ENCODE data around the gene ZNF580.
A peak's percentile ranks its signal among the peaks of the same experiment; 100 is the strongest.

The ZNF580 gene

DNA sequence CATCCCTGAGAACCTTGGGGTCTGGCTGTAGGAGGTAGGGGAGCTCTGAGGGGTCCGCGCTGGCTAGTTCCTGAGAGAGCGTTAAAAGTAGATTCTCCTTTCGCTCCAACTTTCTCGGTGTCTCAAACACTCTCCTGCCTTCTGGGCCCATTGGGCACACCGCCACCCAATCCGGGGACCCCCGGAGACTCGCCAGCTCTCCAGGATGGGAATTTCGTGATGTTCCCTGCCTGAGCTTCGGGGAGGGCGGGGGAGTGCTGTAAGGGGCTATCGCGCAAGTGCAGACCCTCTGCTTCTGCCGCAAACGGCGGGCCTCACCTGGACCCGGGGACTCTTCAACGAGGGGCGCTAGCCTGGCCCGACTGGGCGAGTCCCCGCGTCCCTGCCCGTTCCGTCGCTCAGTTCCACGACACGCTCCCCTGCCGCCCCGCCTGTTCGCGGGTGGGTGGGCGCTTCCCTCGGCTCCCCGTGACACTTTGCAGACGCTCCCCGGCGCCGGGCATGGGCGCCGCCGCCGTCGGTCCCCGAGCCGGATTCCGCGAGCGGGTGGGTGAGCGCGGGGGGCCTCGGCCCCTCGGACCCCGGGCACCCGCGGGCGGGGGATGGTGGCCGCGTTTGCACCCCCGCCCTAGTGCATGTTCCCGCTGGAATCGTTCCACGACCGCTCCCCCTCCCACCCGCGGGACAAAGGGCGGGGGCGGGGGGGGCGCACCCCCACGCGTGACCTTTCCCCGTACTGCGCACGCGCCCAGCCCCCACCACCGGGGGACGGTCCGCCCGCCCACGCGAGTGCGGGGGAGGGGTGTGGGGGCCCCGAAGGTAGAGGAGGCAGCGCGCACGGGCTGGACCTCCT is 7.2 kb downstream of the ZNF580 start, which contains the start of gene CCDC106:
CCDC106 (plus strand) TSS at position 481 of the 853 bp plus-strand sequence. CDS start 835 bp downstream, outside the sequence.
- DNase-seq, result peak in 1 of 2 experiments; percentile 35

DNA sequence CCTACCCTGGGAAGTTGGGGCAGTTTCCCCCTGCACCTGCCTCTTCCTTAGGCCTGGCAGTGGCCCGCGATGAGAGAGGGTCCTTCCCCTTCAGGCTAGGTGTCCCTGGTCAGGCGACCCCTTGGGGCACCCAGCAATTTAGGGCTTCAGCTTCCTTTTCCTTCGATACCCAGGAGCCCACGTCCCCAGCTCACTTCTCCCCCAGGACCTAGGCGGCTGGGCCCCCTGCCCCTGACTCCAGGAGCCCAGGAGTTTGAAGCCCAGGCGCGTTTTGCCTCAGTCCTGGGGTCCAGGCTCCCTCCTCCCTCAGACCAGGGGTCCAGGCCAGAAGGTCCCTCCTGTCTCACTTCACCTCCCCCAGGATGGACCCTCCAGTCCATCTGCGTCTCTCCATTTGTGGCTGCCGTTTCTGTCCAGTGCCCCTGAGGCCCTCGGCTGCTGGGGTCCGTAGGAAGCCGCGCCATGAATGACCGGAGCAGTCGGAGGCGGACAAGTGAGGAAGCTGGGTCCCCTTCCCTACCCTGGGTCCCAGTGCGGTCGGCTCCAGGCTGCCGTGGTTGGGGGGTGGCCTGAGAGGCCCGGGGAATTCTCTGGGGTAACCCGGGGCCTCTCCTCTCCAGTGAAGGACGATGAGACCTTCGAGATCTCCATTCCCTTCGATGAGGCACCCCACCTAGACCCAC is 7.9 kb downstream of the ZNF580 start:
- DNase-seq, result no peak

DNA sequence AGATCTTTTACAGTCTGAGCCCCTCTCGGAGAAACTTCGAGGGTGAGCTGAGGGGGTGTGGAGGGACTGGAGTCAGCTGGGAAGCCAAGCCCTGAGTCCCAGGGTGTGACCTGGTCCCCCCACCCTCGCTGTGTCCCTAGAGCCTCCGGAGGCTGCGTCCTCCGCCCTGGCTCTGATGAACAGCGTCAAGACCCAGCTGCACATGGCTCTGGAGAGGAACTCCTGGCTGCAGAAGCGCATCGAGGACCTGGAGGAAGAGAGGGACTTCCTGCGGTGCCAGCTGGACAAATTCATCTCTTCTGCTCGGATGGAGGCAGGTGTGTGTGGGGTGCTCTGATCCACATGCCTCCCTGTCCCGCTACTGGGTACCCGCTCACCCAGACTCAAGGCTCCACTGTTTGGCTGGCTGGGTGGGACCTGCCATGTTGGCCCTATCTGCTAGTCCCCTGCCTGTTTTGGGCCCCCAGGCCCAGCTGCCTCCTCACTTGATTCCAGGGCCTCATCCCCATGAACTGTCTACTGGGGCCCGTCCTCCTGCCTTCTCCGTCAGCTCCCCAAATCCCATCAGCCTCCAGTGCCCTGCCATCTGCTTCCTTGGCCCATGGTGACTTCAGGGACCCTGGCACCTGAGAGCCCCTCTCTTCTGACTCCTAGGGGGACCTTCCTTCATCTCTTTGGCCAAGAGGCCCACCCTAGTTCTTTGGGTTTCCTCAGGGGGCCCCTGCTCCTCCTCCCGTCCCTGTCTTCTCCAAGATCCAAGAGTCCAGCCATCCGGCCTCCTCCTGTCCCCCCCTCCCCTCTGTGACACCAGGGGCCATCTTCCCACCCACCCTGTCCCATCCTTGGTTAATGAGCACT is 8.7 kb downstream of the ZNF580 start:
- DNase-seq, result no peak

DNA sequence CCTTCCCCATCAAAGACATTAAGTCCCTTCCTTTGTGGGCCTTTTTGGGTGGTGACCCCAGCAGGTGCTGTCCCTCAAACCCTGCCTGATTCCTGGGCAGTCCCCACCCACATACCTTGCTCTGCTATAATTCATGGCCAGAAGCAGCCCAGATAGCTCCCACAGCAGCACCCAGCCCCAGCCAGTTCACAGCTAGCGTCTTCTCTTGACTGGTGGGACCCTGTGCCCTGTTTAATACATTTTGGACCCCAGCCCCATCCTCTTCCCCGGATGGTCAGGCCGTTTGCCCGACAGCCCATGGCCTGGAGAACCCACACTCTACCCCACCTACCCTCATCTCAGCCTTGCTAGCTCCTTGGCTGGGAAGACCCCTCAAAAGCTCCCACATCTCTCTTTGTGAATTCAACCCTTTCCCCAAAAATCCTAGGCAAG is 9.3 kb downstream of the ZNF580 start:
- DNase-seq, result no peak

DNA sequence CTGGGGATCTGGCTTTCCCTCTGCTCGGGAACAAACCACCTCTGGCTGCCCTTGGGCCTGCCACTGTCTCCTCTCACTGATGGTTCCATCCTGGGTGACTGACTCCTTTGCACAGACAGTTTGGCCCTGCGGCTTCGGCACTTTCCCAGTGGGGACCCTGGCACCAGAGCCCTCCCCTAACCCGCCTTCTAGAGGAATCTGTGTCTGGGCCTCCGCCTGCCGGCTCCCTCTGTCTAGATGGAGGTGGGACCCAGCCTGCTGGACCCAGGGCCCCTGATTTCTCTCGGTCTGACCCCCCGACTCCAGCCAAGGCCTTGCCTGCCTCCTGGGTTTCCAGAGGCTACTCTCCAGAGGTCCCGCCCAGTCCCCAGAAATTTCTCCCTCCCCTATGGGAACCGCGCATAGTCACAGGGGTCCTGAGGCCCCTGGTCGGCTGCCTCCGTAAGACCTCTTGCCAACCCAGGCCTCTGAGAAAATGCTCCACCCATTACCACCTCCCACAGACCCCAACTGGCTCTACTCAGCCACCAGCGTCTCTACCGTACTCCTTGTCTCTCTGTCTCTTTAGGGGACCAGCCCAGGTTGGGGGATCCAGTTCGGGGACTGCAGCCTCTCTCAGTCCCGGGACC is 9.9 kb downstream of the ZNF580 start:
- DNase-seq, result no peak

DNA sequence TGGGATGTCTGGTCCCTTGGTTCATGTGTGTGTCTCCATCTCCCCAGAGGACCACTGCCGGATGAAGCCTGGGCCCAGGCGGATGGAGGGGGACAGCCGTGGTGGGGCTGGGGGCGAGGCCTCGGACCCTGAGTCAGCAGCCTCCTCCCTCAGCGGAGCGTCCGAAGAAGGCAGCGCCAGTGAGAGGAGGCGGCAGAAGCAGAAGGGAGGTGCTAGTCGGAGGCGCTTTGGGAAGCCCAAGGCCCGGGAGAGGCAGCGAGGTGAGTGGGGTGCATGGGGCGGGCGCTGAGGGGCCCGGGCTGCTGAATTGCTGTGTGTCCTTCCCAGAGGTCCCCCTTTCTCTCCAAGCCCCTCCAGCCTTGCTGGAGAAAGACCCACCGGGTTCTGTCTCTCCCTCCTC is 10.4 kb downstream of the ZNF580 start:
- DNase-seq, result no peak

DNA sequence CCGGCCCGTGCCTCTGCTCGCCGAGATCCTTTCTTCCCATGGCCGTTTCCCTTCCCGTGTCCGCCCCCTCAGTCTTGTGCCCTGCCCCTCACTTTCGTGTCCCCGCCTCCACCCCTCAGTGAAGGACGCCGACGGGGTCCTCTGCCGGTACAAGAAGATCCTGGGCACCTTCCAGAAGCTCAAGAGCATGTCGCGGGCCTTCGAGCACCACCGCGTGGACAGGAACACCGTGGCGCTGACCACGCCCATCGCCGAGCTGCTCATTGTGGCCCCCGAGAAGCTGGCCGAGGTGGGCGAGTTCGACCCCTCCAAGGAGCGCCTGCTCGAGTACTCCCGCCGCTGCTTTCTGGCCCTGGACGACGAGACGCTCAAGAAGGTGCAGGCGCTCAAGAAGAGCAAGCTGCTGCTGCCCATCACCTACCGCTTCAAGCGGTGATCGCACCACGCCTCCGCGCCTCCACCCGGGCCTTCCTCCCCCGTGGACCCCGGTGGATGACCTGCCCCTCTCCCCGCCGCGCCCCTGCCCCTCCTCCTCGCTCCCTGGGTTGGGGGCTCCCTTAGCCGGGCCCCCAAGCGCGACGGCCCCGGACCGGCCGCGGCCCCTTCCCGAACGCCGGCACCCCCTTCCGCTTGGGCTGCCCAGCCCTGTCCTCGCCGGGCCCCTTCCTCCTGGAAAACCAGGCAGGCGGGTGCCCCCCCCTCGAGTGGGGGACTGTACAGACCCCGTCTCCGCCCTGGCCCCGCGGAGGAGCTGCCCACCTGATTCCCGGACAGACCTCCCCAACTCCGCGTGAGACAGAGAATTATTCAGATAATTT is 11.7 kb downstream of the ZNF580 start:
- DNase-seq, result no peak

DNA sequence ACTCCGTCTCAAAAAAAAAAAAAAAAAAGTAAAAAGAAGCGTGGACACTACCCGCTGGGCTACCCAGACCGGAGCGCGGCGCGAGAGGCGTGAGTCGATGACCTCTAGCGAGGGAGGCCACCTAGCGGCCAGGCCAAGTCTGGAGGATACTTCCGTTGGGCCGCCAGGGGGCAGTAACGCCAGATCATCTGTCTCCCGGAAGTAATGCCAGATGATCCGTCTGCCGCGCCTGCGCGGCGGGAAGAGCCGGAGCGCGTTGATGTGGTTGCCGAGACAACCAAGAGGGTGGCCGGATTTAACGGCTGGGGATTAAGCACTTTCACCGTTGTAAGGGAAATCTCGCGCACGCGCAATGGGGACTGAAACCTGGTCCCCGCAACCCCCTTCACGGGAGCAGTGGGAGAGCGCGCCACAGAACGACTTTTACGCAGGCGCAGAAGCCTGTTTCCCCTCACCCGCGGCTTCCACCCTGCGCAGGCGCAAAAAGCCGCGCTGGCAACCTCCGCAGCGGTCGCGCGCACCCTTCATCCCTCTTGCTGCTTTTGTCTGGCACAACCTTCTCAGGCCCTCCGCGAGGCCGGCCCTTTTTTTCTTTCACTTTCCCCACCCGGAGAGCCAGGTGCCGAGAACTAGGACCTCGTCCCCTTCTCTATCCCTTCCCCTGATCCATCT is 13.0 kb downstream of the ZNF580 start:
- peak; percentile 67 to 94 for DNase-seq

DNA sequence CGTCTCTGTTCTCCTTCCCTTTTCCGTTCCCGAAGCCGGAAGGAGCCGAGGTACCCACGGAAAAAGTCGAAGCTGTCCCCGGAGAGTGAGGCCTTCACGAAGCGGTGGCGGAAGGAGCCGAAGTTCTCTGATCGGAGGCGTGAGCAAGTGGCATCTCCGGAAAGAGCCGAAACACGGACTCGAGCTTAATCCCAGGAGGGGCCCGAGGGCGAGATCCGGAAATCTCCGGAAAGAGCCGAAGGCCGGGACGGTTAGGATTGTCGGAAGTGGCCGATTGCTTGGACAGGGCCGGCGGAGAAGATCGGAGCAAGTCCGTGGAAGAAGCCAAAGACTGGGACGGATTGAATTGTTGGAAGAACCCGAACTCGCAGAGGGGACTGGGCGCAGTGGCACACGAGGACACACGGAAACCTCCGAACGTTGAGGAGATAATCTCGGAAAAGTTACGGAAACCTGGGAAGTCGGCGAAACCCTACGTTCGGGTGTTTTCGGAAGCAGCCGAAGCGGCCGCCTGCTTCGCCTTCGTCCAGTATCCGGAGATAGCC is 13.6 kb downstream of the ZNF580 start:
- DNase-seq, result peak; percentile 75 to 95

DNA sequence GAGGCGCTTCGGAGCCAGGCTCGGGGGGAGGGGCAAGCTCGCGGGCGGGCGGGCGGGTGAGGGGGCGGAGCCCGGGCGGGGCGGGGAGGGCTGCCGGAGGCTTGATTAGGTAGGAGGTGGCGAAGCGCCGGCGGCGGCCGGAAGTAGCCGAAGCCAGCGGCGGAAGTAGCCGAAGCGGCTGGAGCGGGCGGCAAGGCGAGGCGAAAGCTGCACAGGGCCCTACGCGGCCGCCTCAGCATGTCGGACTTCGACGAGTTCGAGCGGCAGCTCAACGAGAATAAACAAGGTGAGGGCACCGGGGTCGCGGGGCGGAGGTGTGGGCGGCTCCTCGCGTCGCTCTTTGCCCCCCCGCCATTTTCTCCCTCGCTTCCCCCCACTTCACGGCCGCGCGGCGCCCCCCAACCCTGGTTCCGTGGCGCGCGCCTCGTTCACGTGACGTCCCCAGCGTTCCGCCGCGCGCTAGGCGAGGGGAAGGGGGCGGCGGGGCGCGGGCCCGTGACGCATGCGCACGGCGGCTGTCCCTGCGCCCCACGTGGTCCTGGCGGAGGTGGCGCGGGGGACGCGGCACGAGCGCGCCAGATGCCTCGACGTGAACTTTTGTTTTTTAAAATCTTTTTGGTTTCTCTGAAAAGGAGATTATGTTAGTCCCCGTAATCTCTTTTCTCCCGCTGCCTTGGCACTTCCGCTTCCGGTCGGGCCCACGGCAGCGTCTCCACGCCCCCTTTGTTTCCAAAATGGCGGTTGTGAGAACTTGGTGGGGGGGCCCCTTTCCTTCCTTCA is 14.3 kb downstream of the ZNF580 start, which contains the start of gene U2AF2:
U2AF2 (plus strand) TSS at position 168 of the 780 bp plus-strand sequence; CDS start at position 238, 70 bp downstream.
- DNase-seq, result peak; percentile 75 to 87

DNA sequence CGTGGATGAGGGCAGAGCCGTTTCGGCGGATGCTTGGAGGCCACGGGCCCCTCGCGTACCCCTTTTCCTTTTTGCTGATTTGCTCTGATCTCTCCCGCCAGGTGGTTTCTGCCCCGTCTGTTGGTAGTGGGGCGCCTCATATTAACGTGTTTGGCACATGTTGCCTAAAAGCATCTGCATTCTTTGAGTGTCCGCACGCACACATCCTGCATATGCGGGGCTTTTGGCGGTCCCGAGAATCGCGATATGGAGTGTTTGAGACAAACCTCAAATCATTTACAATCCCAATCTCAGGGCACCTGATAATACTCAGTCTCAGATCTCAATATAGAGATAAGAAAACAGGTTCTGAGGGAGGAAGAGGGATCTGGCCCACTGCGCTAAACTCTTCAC is 14.8 kb downstream of the ZNF580 start:
- no peak for DNase-seq

DNA sequence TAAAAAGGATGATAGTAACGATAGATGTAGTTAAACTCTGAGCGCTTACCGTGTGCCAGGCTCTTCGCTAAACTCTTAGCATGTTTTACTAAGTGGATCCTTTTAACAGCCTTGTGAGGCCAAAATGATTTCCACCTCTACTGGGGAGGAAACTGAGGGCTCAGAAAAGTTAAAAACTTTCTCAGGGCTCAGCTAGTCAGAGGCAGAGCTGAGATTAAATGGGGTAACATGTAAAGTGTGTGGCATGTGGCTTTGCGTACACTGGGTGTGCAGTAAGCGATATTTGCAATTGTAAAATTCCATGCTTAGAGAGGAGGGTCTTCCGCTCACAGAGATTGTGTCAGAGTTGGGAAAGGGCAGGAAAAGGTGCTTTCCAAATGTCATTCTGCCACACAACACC is 15.8 kb downstream of the ZNF580 start:
- DNase-seq, result no peak

DNA sequence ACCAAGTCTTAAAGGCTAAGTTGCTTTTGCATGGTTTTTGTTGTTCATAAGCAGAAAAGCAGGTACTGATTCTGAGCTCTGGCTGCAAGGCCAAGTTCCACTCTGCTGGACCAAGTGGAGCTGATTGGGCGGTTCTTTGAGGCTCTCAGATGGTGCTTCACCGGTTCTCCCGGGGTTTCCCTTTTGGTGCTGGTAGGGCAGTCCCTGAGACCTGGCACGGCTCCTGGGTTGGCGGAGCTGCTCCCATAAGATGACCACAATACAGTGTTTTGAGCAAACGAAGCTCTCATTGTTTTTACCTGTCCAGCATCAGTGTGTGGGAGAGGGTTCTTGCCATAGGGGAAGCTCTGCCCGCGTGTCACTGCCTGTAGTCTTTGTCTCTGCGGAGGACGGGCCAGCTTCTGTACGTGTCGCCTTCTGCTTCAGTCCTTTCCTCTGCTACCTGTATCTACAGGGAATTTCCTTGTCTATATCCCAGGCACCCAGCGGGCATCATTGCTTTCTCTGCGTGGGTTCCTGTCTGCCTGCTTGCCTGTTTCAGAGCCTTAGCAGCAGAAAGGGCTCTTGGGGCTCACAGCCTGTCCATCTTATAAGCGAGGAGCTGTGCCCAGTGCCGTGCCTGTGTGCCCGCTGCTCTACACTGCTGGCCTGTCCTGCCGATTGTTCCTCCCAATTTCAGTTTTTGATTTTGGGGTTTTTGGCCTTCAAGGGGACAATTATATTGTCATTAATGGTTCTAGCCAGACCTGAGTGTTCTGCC is 16.4 kb downstream of the ZNF580 start:
- DNase-seq, result no peak

DNA sequence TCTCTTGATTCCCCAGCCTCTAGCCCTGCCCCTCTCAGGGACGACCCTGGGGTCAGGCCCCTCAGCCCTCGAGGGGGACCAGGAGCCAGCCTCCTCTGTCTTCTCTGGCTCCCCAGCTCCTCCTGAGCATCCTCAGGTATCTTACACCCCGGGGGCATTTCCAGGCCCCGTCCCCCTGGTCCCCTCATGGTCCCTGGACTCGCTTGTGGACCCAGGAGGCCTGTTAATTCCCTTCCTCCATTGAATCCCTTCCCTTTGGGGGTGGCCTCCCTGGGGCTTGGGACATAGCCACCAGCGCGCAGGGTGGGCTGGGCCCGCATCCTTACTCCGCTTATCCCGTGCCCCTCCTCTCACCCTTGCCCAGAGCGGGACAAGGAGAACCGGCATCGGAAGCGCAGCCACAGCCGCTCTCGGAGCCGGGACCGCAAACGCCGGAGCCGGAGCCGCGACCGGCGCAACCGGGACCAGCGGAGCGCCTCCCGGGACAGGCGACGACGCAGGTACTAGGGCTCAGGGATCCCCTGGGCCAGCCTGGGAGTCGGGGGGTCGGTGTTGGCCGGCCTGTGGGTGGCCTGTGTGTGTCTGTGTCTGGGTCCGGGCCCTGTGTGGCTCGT is 18.2 kb downstream of the ZNF580 start:
- no peak for DNase-seq

DNA sequence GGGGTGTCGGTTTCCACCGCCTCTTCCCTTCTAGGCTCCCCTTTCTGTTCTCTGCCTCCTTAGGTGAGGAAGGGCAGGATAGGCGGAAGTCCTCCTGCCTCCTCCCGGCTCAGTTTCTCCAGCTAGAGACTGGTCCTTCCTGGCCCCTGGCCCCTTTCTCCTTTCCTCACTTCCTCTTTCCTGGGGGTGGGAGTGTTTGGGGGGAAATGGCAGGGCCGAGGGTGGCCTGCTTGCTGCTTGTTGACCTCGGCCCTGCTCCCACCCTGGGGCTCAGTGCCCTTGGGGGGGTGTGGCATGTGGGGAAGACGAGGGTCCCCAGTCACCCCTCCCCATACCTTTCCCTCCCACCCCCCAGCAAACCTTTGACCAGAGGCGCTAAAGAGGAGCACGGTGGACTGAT is 19.0 kb downstream of the ZNF580 start:
- DNase-seq, result no peak

DNA sequence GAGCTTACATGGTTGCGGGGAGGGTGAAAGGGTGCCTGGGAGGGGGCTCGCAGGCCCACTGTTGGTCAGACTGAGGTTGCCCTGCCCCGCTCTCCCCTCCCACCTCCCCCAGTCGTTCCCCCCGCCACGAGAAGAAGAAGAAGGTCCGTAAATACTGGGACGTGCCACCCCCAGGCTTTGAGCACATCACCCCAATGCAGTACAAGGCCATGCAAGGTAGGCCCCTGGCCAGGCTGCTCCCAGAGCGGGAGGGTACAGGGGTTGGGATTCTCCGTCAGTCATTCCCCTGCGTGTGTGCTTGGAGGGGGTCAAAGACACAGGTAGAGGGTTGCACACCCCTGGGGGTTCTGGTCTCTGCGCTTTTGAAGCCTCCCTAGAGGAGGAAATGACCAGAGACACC is 19.6 kb downstream of the ZNF580 start:
- DNase-seq, result no peak

DNA sequence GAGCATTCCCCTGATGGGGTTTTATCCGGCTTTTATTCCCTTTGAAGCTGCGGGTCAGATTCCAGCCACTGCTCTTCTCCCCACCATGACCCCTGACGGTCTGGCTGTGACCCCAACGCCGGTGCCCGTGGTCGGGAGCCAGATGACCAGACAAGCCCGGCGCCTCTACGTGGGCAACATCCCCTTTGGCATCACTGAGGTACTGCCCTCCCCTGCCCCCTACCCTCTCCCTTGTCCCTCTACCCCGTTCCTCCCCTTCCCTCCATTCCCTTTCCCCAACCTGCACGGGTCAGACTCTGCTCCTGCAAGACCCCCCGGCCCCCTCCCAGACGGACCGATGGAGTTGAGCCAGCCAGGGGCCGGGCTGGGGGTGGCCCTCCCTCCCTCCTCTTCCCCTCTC is 20.2 kb downstream of the ZNF580 start:
- no peak for DNase-seq

DNA sequence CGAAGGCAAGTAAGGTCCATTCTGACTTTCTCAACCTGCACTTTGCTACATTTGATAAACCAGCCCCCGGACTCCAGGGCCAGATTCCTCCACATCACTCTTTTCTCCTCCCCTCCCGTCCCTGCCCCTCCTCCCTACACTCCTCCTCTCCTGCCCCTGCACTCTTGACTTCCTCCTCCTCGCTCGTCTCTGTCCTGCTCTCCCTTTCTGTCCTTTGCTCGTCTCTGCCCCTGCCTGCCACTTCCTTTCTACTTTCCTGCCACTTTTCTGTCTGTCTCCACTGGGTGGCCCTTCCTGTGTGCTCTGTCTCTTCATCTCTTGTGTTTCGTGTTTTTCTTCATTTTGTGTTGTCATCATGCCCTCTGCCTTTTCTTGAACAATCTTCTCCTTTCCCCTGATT is 21.0 kb downstream of the ZNF580 start:
- no peak for DNase-seq

All from cerebellar nuclear complex (tissue), 1 donor.